IMR-90 (cell line): ENCODE measurements around the gene GSTA4.
"Not testable (repeated sequence)": the region's sequence is repeated elsewhere in the genome, so short reads cannot be mapped to it uniquely, and the experiment has no call there.

Experiments
- CTCF ChIP-seq: conservative IDR thresholded peaks from 2 replicates; pipeline ENCODE4 v1.5.1; 2012; ENCODE audit warnings: mild to moderate bottlenecking, low read depth, low read length, improper control_type of control experiment
- MAFK ChIP-seq: IDR thresholded peaks from 2 replicates; pipeline ENCODE4 v1.6.1; 2012; ENCODE audit warnings: low read depth, low read length, improper control_type of control experiment
- MXI1 ChIP-seq: IDR thresholded peaks from 2 replicates; pipeline ENCODE4 v1.6.1; 2012; ENCODE audit warnings: low read depth, mild to moderate bottlenecking, low read length, moderate library complexity, borderline replicate concordance
- POLR2A ChIP-seq: IDR thresholded peaks from 2 replicates; pipeline ENCODE4 v1.6.1; 2012; ENCODE audit warnings: mild to moderate bottlenecking, low read depth, low read length
- RCOR1 ChIP-seq: IDR thresholded peaks from 2 replicates; pipeline ENCODE4 v1.6.1; 2012; ENCODE audit warnings: mild to moderate bottlenecking, low read length, improper control_type of control experiment; ENCODE audit not compliant: insufficient replicate concordance
- USF2 ChIP-seq: fragments of 150-350 bp; IDR thresholded peaks from 2 replicates; pipeline ENCODE4 v1.6.1; 2017; ENCODE audit warnings: mild to moderate bottlenecking, antibody characterized with exemption, low read length, low read depth

- TF ChIP-seq RCOR1, CTCF, USF2, POLR2A, MXI1, MAFK: not testable (repeated sequence)
Observed at GRCh38 chr6:52942821-52943220, 52.3 kb downstream of the GSTA4 start.
